ENCODE measurements around the gene SCNN1G. TPM values are rescaled to one million over a fixed set of nuclear protein-coding genes. Genes with fewer than 3 reads are reported as not detected.

SCNN1G gene
- total RNA-seq, 4 donors from 2014 or later, result not detected

GRCh38 chr16:23181506-23181905 lies 1.0 kb upstream of the SCNN1G start:
- no peak for DNase-seq (ENCODE audit: low spot score)
- ATAC-seq (ENCODE audit: low FRiP score), result no peak
- TF ChIP-seq CTCF (IDR thresholded peaks at IDR 0.05), result no peak

- DNase-seq (ENCODE audit: low spot score) (no peak), ATAC-seq (ENCODE audit: low FRiP score) (peak; percentile 75)
- no peak for TF ChIP-seq CTCF (IDR thresholded peaks at IDR 0.05)
Observed at GRCh38 chr16:23182206-23182678, 303 bp upstream of the SCNN1G start.

- DNase-seq (ENCODE audit: low spot score) (no peak), ATAC-seq (ENCODE audit: low FRiP score) (no peak)
- TF ChIP-seq CTCF (IDR thresholded peaks at IDR 0.05), result no peak
Observed at GRCh38 chr16:23183543-23183862, 958 bp downstream of the SCNN1G start.

- DNase-seq (ENCODE audit: low spot score) (no peak), ATAC-seq (ENCODE audit: low FRiP score) (no peak)
- no peak for TF ChIP-seq CTCF (IDR thresholded peaks at IDR 0.05)
Observed at GRCh38 chr16:23185656-23186055, 3.1 kb downstream of the SCNN1G start.

- no peak for DNase-seq (ENCODE audit: low spot score)
- no peak for ATAC-seq (ENCODE audit: low FRiP score)
Observed at GRCh38 chr16:23186171-23186570, 3.6 kb downstream of the SCNN1G start.

GRCh38 chr16:23187341-23187740 lies 4.8 kb downstream of the SCNN1G start:
- no peak for TF ChIP-seq CTCF (IDR thresholded peaks at IDR 0.05)
- no peak for ATAC-seq (ENCODE audit: low FRiP score)
- DNase-seq (ENCODE audit: low spot score), result no peak

More at GRCh38 chr16:23186171-23186570, 3.6 kb downstream of the SCNN1G start:
- no peak for TF ChIP-seq CTCF (IDR thresholded peaks at IDR 0.05)

- DNase-seq (ENCODE audit: low spot score), result no peak
- no peak for TF ChIP-seq CTCF (IDR thresholded peaks at IDR 0.05)
- no peak for ATAC-seq (ENCODE audit: low FRiP score)
Observed at GRCh38 chr16:23188911-23189310, 6.4 kb downstream of the SCNN1G start.

Data from omental fat pad (tissue), 4 donors.